ENCODE results near the gene ROR1. TPM values are rescaled to one million over a fixed set of nuclear protein-coding genes. Genes with fewer than 3 reads are reported as not detected.

The ROR1 gene
- total RNA-seq, 1 experiment from 2014 or later = 37.2 TPM

GRCh38 chr1:63888984-63889383, 115.2 kb downstream of the ROR1 start:
- no peak for TF ChIP-seq CTCF (IDR thresholded peaks at IDR 0.05; ENCODE audit: insufficient read depth in 1 of 2, low read depth in 1 of 2, low read length in 1 of 2, severe bottlenecking in 1 of 2, unreplicated experiment in 1 of 2)
- no peak for DNase-seq
- Mint-ChIP-seq H3K27me3 (ENCODE audit: insufficient read depth, unreplicated experiment) (no peaks in the 10 kb centered on the region), H3K9me3 (ENCODE audit: unreplicated experiment) (no peaks in the 10 kb centered on the region), H3K4me3 (ENCODE audit: unreplicated experiment) (no peak overlapping the region), H3K27ac (ENCODE audit: unreplicated experiment) (no peak overlapping the region), H3K4me1 (ENCODE audit: low read depth, unreplicated experiment) (no peaks in the 10 kb centered on the region), H3K36me3 (ENCODE audit: insufficient read depth, unreplicated experiment) (peaks cover 6% of the 10 kb centered on the region)
- Histone ChIP-seq H3K27me3 (replicated peaks; ENCODE audit: control insufficient read depth, insufficient read depth, low read length) (no peaks in the 10 kb centered on the region), H3K9me3 (no peaks in the 10 kb centered on the region), H3K4me1 (no peaks in the 10 kb centered on the region), H3K36me3 (ENCODE audit: control insufficient read depth, insufficient read depth, low read length) (no peaks in the 10 kb centered on the region), H3K4me3 (ENCODE audit: low read depth, low read length) (no peak overlapping the region)
- ChIA-PET POLR2A (no interaction called here), CTCF (no interaction called here)
- intact Hi-C loops (cut with micrococcal nuclease; ENCODE audit: unreplicated experiment) = no loop called here
- no TSS peak for BruUV-seq (replicated peaks)

- H3K27me3 Mint-ChIP-seq (ENCODE audit: insufficient read depth, unreplicated experiment) = no peaks in the 10 kb centered on the region
- no peaks in the 10 kb centered on the region for H3K9me3 Mint-ChIP-seq (ENCODE audit: unreplicated experiment)
- H3K36me3 ChIP-seq (ENCODE audit: control insufficient read depth, insufficient read depth, low read length) = no peaks in the 10 kb centered on the region
- BruUV-seq (replicated peaks) = no TSS peak
- DNase-seq = no peak
- no peak overlapping the region for H3K27ac Mint-ChIP-seq (ENCODE audit: unreplicated experiment)
- POLR2A ChIA-PET = no interaction called here
- no peak overlapping the region for H3K4me3 Mint-ChIP-seq (ENCODE audit: unreplicated experiment)
- no peaks in the 10 kb centered on the region for H3K27me3 ChIP-seq (replicated peaks; ENCODE audit: control insufficient read depth, insufficient read depth, low read length)
- H3K4me3 ChIP-seq (ENCODE audit: low read depth, low read length) = no peak overlapping the region
- no peaks in the 10 kb centered on the region for H3K4me1 ChIP-seq
- intact Hi-C loops (cut with micrococcal nuclease; ENCODE audit: unreplicated experiment) = no loop called here
- peaks cover 6% of the 10 kb centered on the region for H3K36me3 Mint-ChIP-seq (ENCODE audit: insufficient read depth, unreplicated experiment)
- no peaks in the 10 kb centered on the region for H3K4me1 Mint-ChIP-seq (ENCODE audit: low read depth, unreplicated experiment)
- TF ChIP-seq CTCF (IDR thresholded peaks at IDR 0.05; ENCODE audit: insufficient read depth in 1 of 2, low read depth in 1 of 2, low read length in 1 of 2, severe bottlenecking in 1 of 2, unreplicated experiment in 1 of 2) = no peak
- H3K9me3 ChIP-seq = no peaks in the 10 kb centered on the region
- CTCF ChIA-PET = no interaction called here
These were observed 116.7 kb downstream of the ROR1 start for GRCh38 chr1:63890468-63890867.

- no TSS peak for BruUV-seq (replicated peaks)
- ChIA-PET POLR2A (no interaction called here), CTCF (no interaction called here)
- Mint-ChIP-seq H3K27me3 (ENCODE audit: insufficient read depth, unreplicated experiment) (no peaks in the 10 kb centered on the region), H3K36me3 (ENCODE audit: insufficient read depth, unreplicated experiment) (peaks cover 6% of the 10 kb centered on the region), H3K4me1 (ENCODE audit: low read depth, unreplicated experiment) (no peaks in the 10 kb centered on the region), H3K4me3 (ENCODE audit: unreplicated experiment) (no peak overlapping the region), H3K9me3 (ENCODE audit: unreplicated experiment) (no peaks in the 10 kb centered on the region), H3K27ac (ENCODE audit: unreplicated experiment) (no peak overlapping the region)
- H3K4me1 ChIP-seq = no peaks in the 10 kb centered on the region
- no peak overlapping the region for H3K4me3 ChIP-seq (ENCODE audit: low read depth, low read length)
- no peak for TF ChIP-seq CTCF (IDR thresholded peaks at IDR 0.05; ENCODE audit: insufficient read depth in 1 of 2, low read depth in 1 of 2, low read length in 1 of 2, severe bottlenecking in 1 of 2, unreplicated experiment in 1 of 2)
- H3K27me3 ChIP-seq (replicated peaks; ENCODE audit: control insufficient read depth, insufficient read depth, low read length) = no peaks in the 10 kb centered on the region
- no peaks in the 10 kb centered on the region for H3K36me3 ChIP-seq (ENCODE audit: control insufficient read depth, insufficient read depth, low read length)
- intact Hi-C loops (cut with micrococcal nuclease; ENCODE audit: unreplicated experiment) = no loop called here
- H3K9me3 ChIP-seq = no peaks in the 10 kb centered on the region
- DNase-seq = no peak
These were observed 117.4 kb downstream of the ROR1 start for GRCh38 chr1:63891060-63891690.

Data from Caco-2 (cell line).